H9 (cell line): ENCODE measurements around the gene GPR107. TPM values are rescaled to one million over a fixed set of nuclear protein-coding genes. Genes with fewer than 3 reads are reported as not detected.

Experiments
- DNase-seq: peaks from one replicate; pipeline ENCODE4 v3.0.0-alpha.2; 2017
- H2AFZ ChIP-seq: one replicate; pipeline ENCODE4 v1.6.1; 2013; ENCODE audit warnings: mild to moderate bottlenecking, low read length, control low read depth, moderate library complexity
- H2AK5ac ChIP-seq: 2 replicates; pipeline ENCODE4 v1.6.1; 2013; ENCODE audit warnings: low read length, control low read depth, mixed read lengths; ENCODE audit not compliant: insufficient read length
- H2BK120ac ChIP-seq: one replicate; pipeline ENCODE4 v1.6.1; 2013; ENCODE audit warnings: low read depth, mild to moderate bottlenecking, low read length, control low read depth, inconsistent platforms; ENCODE audit not compliant: poor library complexity, severe bottlenecking
- H2BK12ac ChIP-seq: 2 replicates; pipeline ENCODE4 v1.6.1; 2013; ENCODE audit warnings: low read length, control low read depth, mixed read lengths, low read depth; ENCODE audit not compliant: insufficient read length
- H2BK15ac ChIP-seq: 2 replicates; pipeline ENCODE4 v1.6.1; 2013; ENCODE audit warnings: low read depth, low read length, control low read depth
- H2BK20ac ChIP-seq: one replicate; pipeline ENCODE4 v1.6.1; 2013; ENCODE audit warnings: low read depth, mild to moderate bottlenecking, low read length, control low read depth, inconsistent platforms; ENCODE audit not compliant: poor library complexity, severe bottlenecking
- H2BK5ac ChIP-seq: 2 replicates; pipeline ENCODE4 v1.6.1; 2013; ENCODE audit warnings: low read length, control low read depth, mixed read lengths; ENCODE audit not compliant: insufficient read length
- H3K14ac ChIP-seq: 2 replicates; pipeline ENCODE4 v1.6.1; 2013; ENCODE audit warnings: low read length, control low read depth; ENCODE audit not compliant: insufficient read depth
- H3K18ac ChIP-seq: 2 replicates; pipeline ENCODE4 v1.6.1; 2013; ENCODE audit warnings: low read depth, mild to moderate bottlenecking, mixed read lengths, low read length, control low read depth; ENCODE audit not compliant: insufficient read length
- H3K23ac ChIP-seq: 2 replicates; pipeline ENCODE4 v1.6.1; 2013; ENCODE audit warnings: low read length, control low read depth, mixed read lengths, low read depth; ENCODE audit not compliant: insufficient read length
- H3K23me2 ChIP-seq: 2 replicates; pipeline ENCODE4 v1.6.1; 2013; ENCODE audit warnings: low read depth, mild to moderate bottlenecking, mixed read lengths, low read length, control low read depth; ENCODE audit not compliant: insufficient read length, poor library complexity, severe bottlenecking
- H3K27ac ChIP-seq: 2 replicates; pipeline ENCODE4 v1.5.1; 2013; ENCODE audit warnings: low read length, control low read depth, mixed read lengths, low read depth; ENCODE audit not compliant: insufficient read length
- H3K27me3 ChIP-seq: 2 replicates; pipeline ENCODE4 v1.6.1; 2013; ENCODE audit warnings: low read length, control low read depth, inconsistent platforms; ENCODE audit not compliant: insufficient read depth
- H3K4ac ChIP-seq: 2 replicates; pipeline ENCODE4 v1.6.1; 2013; ENCODE audit warnings: low read depth, mild to moderate bottlenecking, control low read depth, inconsistent platforms, low read length, moderate library complexity
- H3K4me1 ChIP-seq: 2 replicates; pipeline ENCODE4 v1.6.1; 2013; ENCODE audit warnings: low read length, control low read depth, inconsistent platforms; ENCODE audit not compliant: insufficient read depth
- H3K4me2 ChIP-seq: 2 replicates; pipeline ENCODE4 v1.6.1; 2013; ENCODE audit warnings: low read length, control low read depth, mixed read lengths; ENCODE audit not compliant: insufficient read length, insufficient read depth
- H3K56ac ChIP-seq: 2 replicates; pipeline ENCODE4 v1.6.1; 2013; ENCODE audit warnings: low read depth, mild to moderate bottlenecking, mixed read lengths, low read length, control low read depth; ENCODE audit not compliant: insufficient read length
- H3K79me1 ChIP-seq: 2 replicates; pipeline ENCODE4 v1.6.1; 2013; ENCODE audit warnings: low read depth, mild to moderate bottlenecking, moderate library complexity, low read length, control low read depth, inconsistent platforms; ENCODE audit not compliant: insufficient read depth, poor library complexity, severe bottlenecking
- H3K79me2 ChIP-seq: 2 replicates; pipeline ENCODE4 v1.6.1; 2013; ENCODE audit warnings: low read length, control low read depth, inconsistent platforms; ENCODE audit not compliant: insufficient read depth
- H3K9ac ChIP-seq: 2 replicates; pipeline ENCODE4 v1.6.1; 2013; ENCODE audit warnings: low read length, control low read depth, mixed read lengths; ENCODE audit not compliant: insufficient read length; ENCODE audit errors: extremely low read depth
- H3K9me3 ChIP-seq: one replicate; pipeline ENCODE4 v1.6.1; 2013; ENCODE audit warnings: low read depth, low read length, inconsistent platforms; ENCODE audit not compliant: control insufficient read depth
- H3T11ph ChIP-seq: one replicate; pipeline ENCODE4 v1.6.1; 2013; ENCODE audit warnings: mild to moderate bottlenecking, low read length, control low read depth, inconsistent platforms
- H4K20me1 ChIP-seq: one replicate; pipeline ENCODE4 v1.6.1; 2013; ENCODE audit not compliant: control insufficient read depth, insufficient read length, insufficient read depth
- H4K5ac ChIP-seq: 2 replicates; pipeline ENCODE4 v1.6.1; 2013; ENCODE audit warnings: low read depth, mild to moderate bottlenecking, mixed read lengths, low read length, control low read depth; ENCODE audit not compliant: insufficient read length
- H4K8ac ChIP-seq: replicated peaks from 2 replicates; pipeline ENCODE4 v1.6.1; 2013; ENCODE audit warnings: low read length, control low read depth, mixed read lengths, low read depth; ENCODE audit not compliant: insufficient read length
- H4K91ac ChIP-seq: 2 replicates; pipeline ENCODE4 v1.6.1; 2013; ENCODE audit warnings: low read depth, mild to moderate bottlenecking, moderate library complexity, mixed read lengths, low read length, control low read depth; ENCODE audit not compliant: insufficient read length
- H3K27ac Mint-ChIP-seq, 3 experiments: 2 replicates in 2 of 3; 3 replicates in 1 of 3; pipeline ENCODE4 v1.8.0; 2020 to 2021; ENCODE audit warnings: mixed read lengths in 3 of 3, mild to moderate bottlenecking in 1 of 3, moderate library complexity in 1 of 3
- H3K27me3 Mint-ChIP-seq: 2 replicates; pipeline ENCODE4 v1.8.0; 2021; ENCODE audit warnings: low read depth, mild to moderate bottlenecking, moderate library complexity, mixed read lengths
- H3K36me3 Mint-ChIP-seq, 3 experiments: 2 replicates in 2 of 3; 3 replicates in 1 of 3; pipeline ENCODE4 v1.8.0; 2020 to 2021; ENCODE audit warnings: low read depth in 3 of 3, mixed read lengths in 3 of 3; ENCODE audit not compliant: insufficient read depth in 1 of 3
- H3K4me1 Mint-ChIP-seq, 2 experiments: 2 replicates each; pipeline ENCODE4 v1.8.0; 2020; ENCODE audit warnings: mixed read lengths in 2 of 2
- H3K4me3 Mint-ChIP-seq, 2 experiments: 2 replicates in 1 of 2; 3 replicates in 1 of 2; pipeline ENCODE4 v1.8.0; 2020 to 2021; ENCODE audit warnings: mild to moderate bottlenecking in 2 of 2, mixed read lengths in 2 of 2, moderate library complexity in 1 of 2
- H3K9me3 Mint-ChIP-seq, 2 experiments: 2 replicates in 1 of 2; 3 replicates in 1 of 2; pipeline ENCODE4 v1.8.0; 2020; ENCODE audit warnings: mild to moderate bottlenecking in 2 of 2, mixed read lengths in 2 of 2, moderate library complexity in 1 of 2
- CTCF ChIP-seq: fragments of 200-600 bp; sonication (generic); conservative IDR thresholded peaks from 3 replicates; pipeline ENCODE4 v1.8.0; 2021; ENCODE audit warnings: antibody characterized with exemption, mild to moderate bottlenecking
- WGBS: extraction: QIAGEN DNeasy Blood & Tissue Kit; methylation state at CpG from one replicate; pipeline ENCODE4 v1.1.7; 2013; ENCODE audit warnings: missing lambda C conversion rate, low lambda C conversion rate, mixed read lengths; ENCODE audit not compliant: insufficient read length; ENCODE audit errors: extremely low coverage; 5-methylcytosine and 5-hydroxymethylcytosine counted together
- total RNA-seq: library from RNA; stranded (reverse); gene quantifications from 2 replicates; pipeline ENCODE4 v1.2.1, GENCODE V29; 2021

Gene GPR107
- total RNA-seq, 1 experiment from 2014 or later = 38.0 TPM

GRCh38 chr9:130142056-130142455 lies 88.3 kb downstream of the GPR107 start:
- H2AK5ac ChIP-seq = no peak overlapping the region
- no peak overlapping the region for H4K91ac ChIP-seq
- no peak overlapping the region for H2BK12ac ChIP-seq
- H3K79me2 ChIP-seq = no peaks in the 10 kb centered on the region
- H3K4me1 ChIP-seq = peaks cover 26% of the 10 kb centered on the region; the same call in 1 of the 2 replicates
- H3K79me1 ChIP-seq = no peaks in the 10 kb centered on the region
- H3K27ac Mint-ChIP-seq = no peak overlapping the region; a peak in 1 of 7 replicates
- no peak overlapping the region for H3K56ac ChIP-seq
- H3K4me2 ChIP-seq = no peak overlapping the region
- H2BK20ac ChIP-seq = no peak overlapping the region
- peaks cover 0 to under 1% (median under 1%) of the 10 kb centered on the region in 3 experiments; a peak in 2 of 7 replicates for H3K36me3 Mint-ChIP-seq
- H4K20me1 ChIP-seq = peaks cover 2% of the 10 kb centered on the region
- H2BK120ac ChIP-seq = no peak overlapping the region
- no peak overlapping the region for H4K5ac ChIP-seq
- no peak overlapping the region for H2BK15ac ChIP-seq
- no peak for DNase-seq
- H2BK5ac ChIP-seq = no peak overlapping the region
- H3K9me3 ChIP-seq = no peaks in the 10 kb centered on the region
- no peak overlapping the region for H3K23ac ChIP-seq
- H3K14ac ChIP-seq = peak overlapping the region; percentile 53; the same call in 1 of the 2 replicates
- no peak overlapping the region for H3K9ac ChIP-seq
- H4K8ac ChIP-seq = no peak overlapping the region
- no peaks in the 10 kb centered on the region for H3K27me3 ChIP-seq
- no CpG with 5 or more reads among the region's 12 CpGs for WGBS
- no peaks in the 10 kb centered on the region for H3K23me2 ChIP-seq
- H3K9me3 Mint-ChIP-seq = no peaks in the 10 kb centered on the region; a peak in 1 of 5 replicates
- peaks cover 4% of the 10 kb centered on the region; the same call in 1 of the 2 replicates for H3K27me3 Mint-ChIP-seq
- H2AFZ ChIP-seq = no peak overlapping the region
- H3K4me3 Mint-ChIP-seq = no peak overlapping the region
- H3T11ph ChIP-seq = no peak overlapping the region
- H3K27ac ChIP-seq = no peak overlapping the region
- H3K4ac ChIP-seq = no peak overlapping the region
- no peak overlapping the region for H3K18ac ChIP-seq
- TF ChIP-seq CTCF = no peak
- peaks cover 41 to 55% of the 10 kb centered on the region in 2 experiments for H3K4me1 Mint-ChIP-seq
